H9 (cell line): ENCODE data around the gene CDH19. TPM values are rescaled to one million over a fixed set of nuclear protein-coding genes. Genes with fewer than 3 reads are reported as not detected.

ENCODE experiments used
- DNase-seq: peaks from one replicate; pipeline ENCODE4 v3.0.0-alpha.2; 2017
- H2AFZ ChIP-seq: one replicate; pipeline ENCODE4 v1.6.1; 2013; ENCODE audit warnings: mild to moderate bottlenecking, low read length, control low read depth, moderate library complexity
- H2AK5ac ChIP-seq: 2 replicates; pipeline ENCODE4 v1.6.1; 2013; ENCODE audit warnings: low read length, control low read depth, mixed read lengths; ENCODE audit not compliant: insufficient read length
- H2BK120ac ChIP-seq: one replicate; pipeline ENCODE4 v1.6.1; 2013; ENCODE audit warnings: low read depth, mild to moderate bottlenecking, low read length, control low read depth, inconsistent platforms; ENCODE audit not compliant: poor library complexity, severe bottlenecking
- H2BK12ac ChIP-seq: 2 replicates; pipeline ENCODE4 v1.6.1; 2013; ENCODE audit warnings: low read length, control low read depth, mixed read lengths, low read depth; ENCODE audit not compliant: insufficient read length
- H2BK15ac ChIP-seq: 2 replicates; pipeline ENCODE4 v1.6.1; 2013; ENCODE audit warnings: low read depth, low read length, control low read depth
- H2BK20ac ChIP-seq: one replicate; pipeline ENCODE4 v1.6.1; 2013; ENCODE audit warnings: low read depth, mild to moderate bottlenecking, low read length, control low read depth, inconsistent platforms; ENCODE audit not compliant: poor library complexity, severe bottlenecking
- H2BK5ac ChIP-seq: 2 replicates; pipeline ENCODE4 v1.6.1; 2013; ENCODE audit warnings: low read length, control low read depth, mixed read lengths; ENCODE audit not compliant: insufficient read length
- H3K14ac ChIP-seq: 2 replicates; pipeline ENCODE4 v1.6.1; 2013; ENCODE audit warnings: low read length, control low read depth; ENCODE audit not compliant: insufficient read depth
- H3K18ac ChIP-seq: 2 replicates; pipeline ENCODE4 v1.6.1; 2013; ENCODE audit warnings: low read depth, mild to moderate bottlenecking, mixed read lengths, low read length, control low read depth; ENCODE audit not compliant: insufficient read length
- H3K23ac ChIP-seq: 2 replicates; pipeline ENCODE4 v1.6.1; 2013; ENCODE audit warnings: low read length, control low read depth, mixed read lengths, low read depth; ENCODE audit not compliant: insufficient read length
- H3K23me2 ChIP-seq: 2 replicates; pipeline ENCODE4 v1.6.1; 2013; ENCODE audit warnings: low read depth, mild to moderate bottlenecking, mixed read lengths, low read length, control low read depth; ENCODE audit not compliant: insufficient read length, poor library complexity, severe bottlenecking
- H3K27ac ChIP-seq: 2 replicates; pipeline ENCODE4 v1.5.1; 2013; ENCODE audit warnings: low read length, control low read depth, mixed read lengths, low read depth; ENCODE audit not compliant: insufficient read length
- H3K27me3 ChIP-seq: 2 replicates; pipeline ENCODE4 v1.6.1; 2013; ENCODE audit warnings: low read length, control low read depth, inconsistent platforms; ENCODE audit not compliant: insufficient read depth
- H3K4ac ChIP-seq: 2 replicates; pipeline ENCODE4 v1.6.1; 2013; ENCODE audit warnings: low read depth, mild to moderate bottlenecking, control low read depth, inconsistent platforms, low read length, moderate library complexity
- H3K4me1 ChIP-seq: 2 replicates; pipeline ENCODE4 v1.6.1; 2013; ENCODE audit warnings: low read length, control low read depth, inconsistent platforms; ENCODE audit not compliant: insufficient read depth
- H3K4me2 ChIP-seq: 2 replicates; pipeline ENCODE4 v1.6.1; 2013; ENCODE audit warnings: low read length, control low read depth, mixed read lengths; ENCODE audit not compliant: insufficient read length, insufficient read depth
- H3K56ac ChIP-seq: 2 replicates; pipeline ENCODE4 v1.6.1; 2013; ENCODE audit warnings: low read depth, mild to moderate bottlenecking, mixed read lengths, low read length, control low read depth; ENCODE audit not compliant: insufficient read length
- H3K79me1 ChIP-seq: 2 replicates; pipeline ENCODE4 v1.6.1; 2013; ENCODE audit warnings: low read depth, mild to moderate bottlenecking, moderate library complexity, low read length, control low read depth, inconsistent platforms; ENCODE audit not compliant: insufficient read depth, poor library complexity, severe bottlenecking
- H3K79me2 ChIP-seq: 2 replicates; pipeline ENCODE4 v1.6.1; 2013; ENCODE audit warnings: low read length, control low read depth, inconsistent platforms; ENCODE audit not compliant: insufficient read depth
- H3K9ac ChIP-seq: 2 replicates; pipeline ENCODE4 v1.6.1; 2013; ENCODE audit warnings: low read length, control low read depth, mixed read lengths; ENCODE audit not compliant: insufficient read length; ENCODE audit errors: extremely low read depth
- H3K9me3 ChIP-seq: one replicate; pipeline ENCODE4 v1.6.1; 2013; ENCODE audit warnings: low read depth, low read length, inconsistent platforms; ENCODE audit not compliant: control insufficient read depth
- H3T11ph ChIP-seq: one replicate; pipeline ENCODE4 v1.6.1; 2013; ENCODE audit warnings: mild to moderate bottlenecking, low read length, control low read depth, inconsistent platforms
- H4K20me1 ChIP-seq: one replicate; pipeline ENCODE4 v1.6.1; 2013; ENCODE audit not compliant: control insufficient read depth, insufficient read length, insufficient read depth
- H4K5ac ChIP-seq: 2 replicates; pipeline ENCODE4 v1.6.1; 2013; ENCODE audit warnings: low read depth, mild to moderate bottlenecking, mixed read lengths, low read length, control low read depth; ENCODE audit not compliant: insufficient read length
- H4K8ac ChIP-seq: replicated peaks from 2 replicates; pipeline ENCODE4 v1.6.1; 2013; ENCODE audit warnings: low read length, control low read depth, mixed read lengths, low read depth; ENCODE audit not compliant: insufficient read length
- H4K91ac ChIP-seq: 2 replicates; pipeline ENCODE4 v1.6.1; 2013; ENCODE audit warnings: low read depth, mild to moderate bottlenecking, moderate library complexity, mixed read lengths, low read length, control low read depth; ENCODE audit not compliant: insufficient read length
- H3K27ac Mint-ChIP-seq, 3 experiments: 2 replicates in 2 of 3; 3 replicates in 1 of 3; pipeline ENCODE4 v1.8.0; 2020 to 2021; ENCODE audit warnings: mixed read lengths in 3 of 3, mild to moderate bottlenecking in 1 of 3, moderate library complexity in 1 of 3
- H3K27me3 Mint-ChIP-seq: 2 replicates; pipeline ENCODE4 v1.8.0; 2021; ENCODE audit warnings: low read depth, mild to moderate bottlenecking, moderate library complexity, mixed read lengths
- H3K36me3 Mint-ChIP-seq, 3 experiments: 2 replicates in 2 of 3; 3 replicates in 1 of 3; pipeline ENCODE4 v1.8.0; 2020 to 2021; ENCODE audit warnings: low read depth in 3 of 3, mixed read lengths in 3 of 3; ENCODE audit not compliant: insufficient read depth in 1 of 3
- H3K4me1 Mint-ChIP-seq, 2 experiments: 2 replicates each; pipeline ENCODE4 v1.8.0; 2020; ENCODE audit warnings: mixed read lengths in 2 of 2
- H3K4me3 Mint-ChIP-seq, 2 experiments: 2 replicates in 1 of 2; 3 replicates in 1 of 2; pipeline ENCODE4 v1.8.0; 2020 to 2021; ENCODE audit warnings: mild to moderate bottlenecking in 2 of 2, mixed read lengths in 2 of 2, moderate library complexity in 1 of 2
- H3K9me3 Mint-ChIP-seq, 2 experiments: 2 replicates in 1 of 2; 3 replicates in 1 of 2; pipeline ENCODE4 v1.8.0; 2020; ENCODE audit warnings: mild to moderate bottlenecking in 2 of 2, mixed read lengths in 2 of 2, moderate library complexity in 1 of 2
- WGBS: extraction: QIAGEN DNeasy Blood & Tissue Kit; methylation state at CpG from one replicate; pipeline ENCODE4 v1.1.7; 2013; ENCODE audit warnings: missing lambda C conversion rate, low lambda C conversion rate, mixed read lengths; ENCODE audit not compliant: insufficient read length; ENCODE audit errors: extremely low coverage; 5-methylcytosine and 5-hydroxymethylcytosine counted together
- total RNA-seq: library from RNA; stranded (reverse); gene quantifications from 2 replicates; pipeline ENCODE4 v1.2.1, GENCODE V29; 2021
- TF ChIP-seq, protein P1 (sequence below): fragments of 200-600 bp; sonication (generic); conservative IDR thresholded peaks from 3 replicates; pipeline ENCODE4 v1.8.0; 2021; ENCODE audit warnings: antibody characterized with exemption, mild to moderate bottlenecking

Gene CDH19
- total RNA-seq, 1 experiment from 2014 or later: not detected

DNA sequence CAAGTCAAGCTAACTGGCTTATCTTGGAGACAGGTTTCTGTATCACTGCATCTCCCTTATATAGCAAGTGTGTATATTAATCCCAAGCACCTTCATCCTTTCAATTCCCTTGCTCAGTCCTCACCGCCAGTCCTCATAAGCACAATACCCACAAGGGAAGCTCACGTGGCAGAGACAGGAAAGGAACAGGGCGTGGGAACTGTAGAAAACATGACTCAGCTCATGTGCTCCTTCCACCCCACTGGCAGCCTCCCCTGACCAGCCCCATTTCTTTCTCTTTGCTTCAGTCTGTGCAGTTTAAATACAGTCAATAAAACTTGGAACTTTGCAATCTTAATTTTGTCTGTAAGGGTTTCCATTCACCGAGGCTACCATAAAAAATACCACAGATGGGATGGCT is 36.5 kb upstream of the CDH19 start:
- H4K20me1 ChIP-seq: no peaks in the 10 kb centered on the region
- H4K5ac ChIP-seq: no peak overlapping the region
- no peaks in the 10 kb centered on the region for H3K79me2 ChIP-seq
- H3K27ac ChIP-seq: no peak overlapping the region
- H2BK15ac ChIP-seq: no peak overlapping the region
- H3K36me3 Mint-ChIP-seq: no peaks in the 10 kb centered on the region
- H3K27me3 Mint-ChIP-seq: no peaks in the 10 kb centered on the region
- H3K27me3 ChIP-seq: no peaks in the 10 kb centered on the region
- no peak overlapping the region for H3K18ac ChIP-seq
- H3K79me1 ChIP-seq: no peaks in the 10 kb centered on the region
- H2AFZ ChIP-seq: no peak overlapping the region
- no peaks in the 10 kb centered on the region for H3K23me2 ChIP-seq
- H3K4me3 Mint-ChIP-seq: no peak overlapping the region
- H3K27ac Mint-ChIP-seq: no peak overlapping the region
- peaks cover 8% of the 10 kb centered on the region in 2 experiments for H3K4me1 Mint-ChIP-seq
- no peak overlapping the region for H4K91ac ChIP-seq
- H2BK120ac ChIP-seq: no peak overlapping the region
- no peak overlapping the region for H3K4me2 ChIP-seq
- H2BK12ac ChIP-seq: no peak overlapping the region
- TF ChIP-seq, protein P1, sequence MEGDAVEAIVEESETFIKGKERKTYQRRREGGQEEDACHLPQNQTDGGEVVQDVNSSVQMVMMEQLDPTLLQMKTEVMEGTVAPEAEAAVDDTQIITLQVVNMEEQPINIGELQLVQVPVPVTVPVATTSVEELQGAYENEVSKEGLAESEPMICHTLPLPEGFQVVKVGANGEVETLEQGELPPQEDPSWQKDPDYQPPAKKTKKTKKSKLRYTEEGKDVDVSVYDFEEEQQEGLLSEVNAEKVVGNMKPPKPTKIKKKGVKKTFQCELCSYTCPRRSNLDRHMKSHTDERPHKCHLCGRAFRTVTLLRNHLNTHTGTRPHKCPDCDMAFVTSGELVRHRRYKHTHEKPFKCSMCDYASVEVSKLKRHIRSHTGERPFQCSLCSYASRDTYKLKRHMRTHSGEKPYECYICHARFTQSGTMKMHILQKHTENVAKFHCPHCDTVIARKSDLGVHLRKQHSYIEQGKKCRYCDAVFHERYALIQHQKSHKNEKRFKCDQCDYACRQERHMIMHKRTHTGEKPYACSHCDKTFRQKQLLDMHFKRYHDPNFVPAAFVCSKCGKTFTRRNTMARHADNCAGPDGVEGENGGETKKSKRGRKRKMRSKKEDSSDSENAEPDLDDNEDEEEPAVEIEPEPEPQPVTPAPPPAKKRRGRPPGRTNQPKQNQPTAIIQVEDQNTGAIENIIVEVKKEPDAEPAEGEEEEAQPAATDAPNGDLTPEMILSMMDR: no peak
- no peak overlapping the region for H2BK20ac ChIP-seq
- no peak overlapping the region for H2AK5ac ChIP-seq
- H3K23ac ChIP-seq: no peak overlapping the region
- WGBS: no CpG with 5 or more reads among the region's 4 CpGs
- H3K9me3 Mint-ChIP-seq: no peaks in the 10 kb centered on the region; a peak in 1 of 5 replicates
- H3K9me3 ChIP-seq: no peaks in the 10 kb centered on the region
- no peak overlapping the region for H2BK5ac ChIP-seq
- H4K8ac ChIP-seq: peak overlapping the region; percentile 55
- no peak overlapping the region for H3K9ac ChIP-seq
- H3T11ph ChIP-seq: no peak overlapping the region
- H3K4ac ChIP-seq: no peak overlapping the region
- DNase-seq: no peak
- no peak overlapping the region for H3K14ac ChIP-seq
- H3K56ac ChIP-seq: no peak overlapping the region
- H3K4me1 ChIP-seq: no peaks in the 10 kb centered on the region
